HG03064 (cell line): ENCODE measurements around the gene LIN28B.
"Not testable (repeated sequence)": the region's sequence is repeated elsewhere in the genome, so short reads cannot be mapped to it uniquely, and the experiment has no call there.

Experiments used
- ATAC-seq: cut with Tn5 transposase; IDR thresholded peaks from one replicate; pipeline ENCODE4 v1.9.1; 2021; ENCODE audit warnings: low read depth; ENCODE audit not compliant: unreplicated experiment

LIN28B gene, protein sequence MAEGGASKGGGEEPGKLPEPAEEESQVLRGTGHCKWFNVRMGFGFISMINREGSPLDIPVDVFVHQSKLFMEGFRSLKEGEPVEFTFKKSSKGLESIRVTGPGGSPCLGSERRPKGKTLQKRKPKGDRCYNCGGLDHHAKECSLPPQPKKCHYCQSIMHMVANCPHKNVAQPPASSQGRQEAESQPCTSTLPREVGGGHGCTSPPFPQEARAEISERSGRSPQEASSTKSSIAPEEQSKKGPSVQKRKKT

DNA sequence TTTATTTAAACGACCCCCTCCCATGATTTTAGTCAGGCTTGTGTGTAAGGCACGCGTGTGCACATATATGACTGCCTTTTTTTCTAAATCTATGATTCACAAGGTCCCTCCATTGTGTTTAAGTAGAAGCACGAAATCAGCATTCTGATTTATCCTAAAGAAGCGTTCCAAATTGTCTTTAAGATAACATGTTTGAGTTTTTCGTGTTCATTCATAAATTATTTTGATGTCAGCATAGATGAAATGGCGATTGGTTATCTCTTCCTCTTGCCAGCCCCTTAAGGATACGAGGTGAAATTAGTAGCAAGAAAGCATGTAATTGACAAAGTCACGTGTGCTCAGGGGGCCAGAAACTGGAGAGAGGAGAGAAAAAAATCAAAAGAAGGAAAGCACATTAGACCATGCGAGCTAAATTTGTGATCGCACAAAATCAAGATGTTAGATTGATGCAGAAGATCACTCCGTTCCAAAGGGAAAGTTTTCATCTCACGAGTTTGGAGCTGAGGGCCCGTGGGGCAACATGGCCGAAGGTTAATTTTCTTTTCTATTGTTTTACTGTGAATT, at the start of gene LIN28B:
Gene LIN28B (plus strand): TSS at position 377 of the 564 bp plus-strand sequence. CDS start 144 bp downstream, at position 521.
- no peak for ATAC-seq

DNA sequence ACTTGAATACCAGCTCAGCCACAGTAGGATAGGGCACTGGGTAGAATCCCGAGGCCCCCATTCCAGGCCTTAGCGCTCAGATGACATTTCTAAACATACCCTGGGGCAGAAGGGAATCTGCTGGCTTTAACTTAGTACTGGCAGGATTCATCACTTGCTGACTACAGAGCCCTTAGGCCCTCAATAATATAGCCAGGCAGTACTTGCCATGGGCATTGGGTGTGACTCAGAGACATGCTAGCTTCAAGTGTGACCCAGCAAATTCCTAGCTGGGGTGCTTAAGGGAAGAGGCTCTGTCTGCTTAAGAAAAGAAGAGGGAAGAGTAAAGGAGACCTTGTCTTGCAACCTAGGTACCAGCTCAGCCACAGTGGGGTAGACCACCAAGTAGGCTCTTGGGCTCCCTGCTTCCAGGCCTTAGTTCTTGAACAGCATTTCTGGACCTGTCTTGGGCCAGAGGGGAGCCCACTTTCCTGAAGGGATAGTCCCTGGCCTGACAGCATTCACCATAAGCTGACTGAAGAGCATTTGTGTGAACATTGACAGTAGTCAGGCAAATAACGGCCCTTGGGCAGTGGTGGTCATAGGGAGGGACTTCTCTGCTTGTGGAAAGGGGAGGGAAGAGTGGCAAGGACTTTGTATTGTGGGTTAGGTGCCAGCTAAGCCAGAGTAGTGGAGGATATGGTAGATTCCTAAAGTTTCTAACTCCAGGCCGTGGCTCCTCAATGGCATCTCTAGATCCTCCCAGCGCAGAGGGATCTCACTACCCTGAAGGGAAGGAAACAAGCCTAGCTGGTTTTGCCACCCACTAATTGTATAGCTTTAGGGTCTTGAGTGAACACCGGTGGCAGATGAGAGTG, 48.6 kb upstream of the LIN28B start:
- ATAC-seq = no peak

DNA sequence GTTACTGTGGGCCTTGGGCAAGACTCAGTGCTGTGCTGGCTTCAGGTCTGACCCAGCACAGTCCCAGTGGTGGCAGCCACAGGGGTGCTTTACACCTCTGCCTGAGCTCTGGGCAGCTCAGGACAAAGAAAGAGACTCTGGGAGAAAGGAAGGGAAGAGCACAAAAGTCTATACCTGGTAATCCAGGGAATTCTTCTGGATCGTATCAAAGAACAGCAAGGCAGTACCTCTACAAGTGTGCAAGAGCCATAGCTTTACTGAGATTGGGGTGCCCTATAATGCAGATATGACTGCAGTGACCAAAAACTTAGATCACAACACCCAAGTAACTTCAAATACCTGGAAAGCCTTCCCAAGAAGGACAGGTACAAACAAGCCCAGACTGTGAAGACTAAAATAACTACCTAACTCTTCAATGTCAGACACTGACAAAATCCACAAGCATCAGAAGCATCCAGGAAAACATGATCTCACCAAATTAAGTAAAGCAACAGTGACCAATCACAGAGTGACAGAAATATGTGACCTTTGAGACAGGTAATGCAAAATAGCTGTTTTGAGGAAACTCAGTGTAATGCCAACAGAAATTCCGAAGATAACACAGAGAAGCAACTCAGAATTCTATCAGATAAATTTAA, 47.9 kb upstream of the LIN28B start:
- ATAC-seq = no peak

DNA sequence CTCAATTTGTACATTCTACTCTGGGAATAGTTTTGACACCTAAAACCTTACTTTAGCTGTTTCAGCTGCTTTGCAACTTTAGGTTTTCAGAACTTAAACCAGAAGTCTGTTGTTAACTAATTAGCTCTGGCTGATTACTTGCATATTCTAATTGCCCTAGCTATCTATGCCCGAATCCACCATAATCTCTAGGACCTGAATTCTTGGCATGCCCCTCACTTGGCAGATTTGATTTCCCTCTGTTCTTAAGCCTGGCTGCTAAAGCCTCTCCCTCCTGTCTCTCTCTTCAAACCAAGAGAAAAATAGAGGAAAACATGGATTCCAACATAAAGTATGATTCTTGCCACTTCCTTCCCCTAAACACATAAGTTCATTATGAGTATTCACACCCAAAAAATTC, 35.0 kb upstream of the LIN28B start:
- no peak for ATAC-seq

DNA sequence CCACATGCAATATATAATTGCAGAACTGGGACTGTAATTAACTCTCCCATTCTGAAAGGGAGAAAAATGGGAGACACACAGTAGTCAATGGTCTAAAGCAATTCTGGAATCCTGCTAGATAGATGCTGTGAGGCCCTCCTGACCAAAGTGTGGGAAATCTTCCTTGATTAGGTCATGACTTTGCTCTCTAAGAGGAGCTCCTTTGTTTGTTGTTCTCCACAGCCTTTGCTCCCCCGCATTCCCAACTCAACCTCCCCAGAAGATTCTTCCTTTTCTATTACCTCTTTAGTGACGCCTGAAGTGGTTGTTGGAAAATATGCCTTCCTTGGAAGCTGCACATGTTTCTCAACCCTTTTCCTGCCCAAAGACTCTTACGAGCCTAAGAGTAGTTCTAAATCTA, 28.8 kb upstream of the LIN28B start:
- no peak for ATAC-seq

DNA sequence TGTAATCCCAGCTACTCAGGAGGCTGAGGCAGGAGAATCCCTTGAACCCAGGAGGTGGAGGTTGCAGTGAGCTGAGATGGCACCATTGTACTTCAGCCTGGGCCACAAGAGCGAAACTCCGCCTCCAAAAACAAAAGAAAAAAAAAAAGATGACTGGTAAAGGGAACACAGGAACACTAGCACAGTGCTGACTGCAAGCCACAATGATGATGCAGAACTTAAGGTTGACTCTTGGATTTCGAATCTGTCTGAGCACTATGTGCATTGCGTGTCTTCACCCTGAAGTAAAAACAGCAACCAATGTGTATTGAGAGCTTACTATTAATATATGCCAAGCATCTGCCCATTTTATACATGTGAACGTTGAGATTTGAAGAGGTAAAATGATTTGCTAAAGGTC, 27.6 kb upstream of the LIN28B start:
- ATAC-seq = no peak

DNA sequence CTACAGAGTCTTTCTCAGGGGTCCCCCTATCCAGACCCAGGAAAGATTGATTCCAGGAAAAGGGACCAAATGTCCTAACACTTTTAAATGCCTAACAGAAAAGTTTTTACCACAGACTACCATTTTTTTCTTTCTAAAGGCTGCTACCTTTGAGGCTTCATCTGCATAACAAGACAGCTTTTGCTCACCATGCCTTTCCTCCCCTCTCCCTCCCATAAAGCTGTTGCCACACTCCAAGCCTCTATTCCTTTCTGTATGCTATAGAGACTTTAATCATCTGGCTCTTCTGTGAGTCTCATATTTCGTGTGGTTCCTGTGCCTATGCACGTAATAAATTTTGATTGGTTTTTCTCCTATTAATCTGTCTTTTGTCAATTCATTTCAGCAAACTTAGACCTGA, 26.0 kb upstream of the LIN28B start:
- no peak for ATAC-seq

DNA sequence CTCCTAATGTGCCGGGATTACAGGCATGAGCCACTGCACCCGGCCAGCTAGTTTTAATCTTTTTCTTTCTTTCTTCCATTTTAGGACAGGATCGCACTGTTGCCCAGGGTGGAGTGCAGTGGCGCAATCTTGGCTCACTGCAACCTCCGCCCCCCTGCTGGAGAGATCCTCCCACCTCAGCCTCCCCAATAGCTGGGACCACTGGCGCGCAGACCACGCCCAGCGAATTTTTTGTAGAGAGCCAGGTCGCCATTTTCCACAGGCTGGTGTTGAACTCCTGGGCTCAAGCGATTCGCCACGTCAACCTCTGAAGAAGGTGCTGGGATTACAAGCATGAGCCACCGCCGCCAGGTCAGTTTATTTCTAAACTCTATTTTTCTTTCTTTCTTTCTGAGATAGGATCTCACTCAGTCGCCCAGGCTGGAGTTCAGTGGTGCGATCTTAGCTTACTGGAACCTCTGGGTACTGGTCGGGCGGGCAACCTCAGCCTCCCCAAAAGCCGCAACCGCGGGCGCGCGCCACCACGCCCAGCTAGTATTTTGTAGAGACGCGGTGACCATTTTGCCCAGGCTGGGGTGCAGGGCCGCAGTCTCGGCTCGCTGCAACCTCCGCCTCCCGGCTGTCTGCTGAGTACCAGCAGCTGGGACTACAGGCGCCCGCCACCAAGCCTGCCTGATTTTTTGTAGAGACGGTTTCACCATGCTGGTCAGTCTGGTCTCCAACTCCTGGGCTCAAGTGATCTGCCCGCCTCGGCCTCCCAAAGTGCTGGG, 20.0 kb upstream of the LIN28B start:
- ATAC-seq = no peak

DNA sequence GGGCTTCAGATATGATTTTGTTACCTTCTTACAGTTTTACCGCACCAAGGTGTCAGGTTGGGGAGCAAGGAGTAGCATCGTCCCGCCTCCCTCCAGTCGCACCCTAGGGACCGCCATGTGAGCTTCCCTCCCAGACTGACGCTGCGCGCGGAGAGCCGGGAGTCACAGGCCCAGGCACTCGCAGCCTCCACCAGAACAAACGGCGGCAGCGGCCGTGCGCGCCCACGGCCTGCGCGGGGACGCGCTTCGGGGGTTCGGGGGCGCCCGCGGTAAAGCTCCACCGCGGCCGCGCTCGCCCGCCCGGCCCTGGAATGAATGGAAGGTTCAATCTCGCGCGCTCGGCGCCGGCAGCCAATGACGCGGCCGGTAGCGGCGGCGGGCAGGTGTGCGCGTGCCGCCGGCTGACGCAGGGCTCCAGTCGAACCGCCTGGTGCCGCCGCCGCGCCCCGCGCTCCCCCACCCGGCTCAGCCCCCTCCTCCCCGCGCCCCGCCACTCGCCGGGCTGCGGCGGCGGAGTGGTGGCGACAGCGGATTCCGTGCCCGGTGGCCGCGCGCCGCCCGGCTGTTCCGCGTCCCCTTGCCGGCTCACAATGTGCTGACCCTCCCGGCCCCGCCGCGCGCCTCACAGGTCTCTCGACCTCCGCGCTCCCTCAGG, 16.5 kb upstream of the LIN28B start:
- no peak for ATAC-seq

DNA sequence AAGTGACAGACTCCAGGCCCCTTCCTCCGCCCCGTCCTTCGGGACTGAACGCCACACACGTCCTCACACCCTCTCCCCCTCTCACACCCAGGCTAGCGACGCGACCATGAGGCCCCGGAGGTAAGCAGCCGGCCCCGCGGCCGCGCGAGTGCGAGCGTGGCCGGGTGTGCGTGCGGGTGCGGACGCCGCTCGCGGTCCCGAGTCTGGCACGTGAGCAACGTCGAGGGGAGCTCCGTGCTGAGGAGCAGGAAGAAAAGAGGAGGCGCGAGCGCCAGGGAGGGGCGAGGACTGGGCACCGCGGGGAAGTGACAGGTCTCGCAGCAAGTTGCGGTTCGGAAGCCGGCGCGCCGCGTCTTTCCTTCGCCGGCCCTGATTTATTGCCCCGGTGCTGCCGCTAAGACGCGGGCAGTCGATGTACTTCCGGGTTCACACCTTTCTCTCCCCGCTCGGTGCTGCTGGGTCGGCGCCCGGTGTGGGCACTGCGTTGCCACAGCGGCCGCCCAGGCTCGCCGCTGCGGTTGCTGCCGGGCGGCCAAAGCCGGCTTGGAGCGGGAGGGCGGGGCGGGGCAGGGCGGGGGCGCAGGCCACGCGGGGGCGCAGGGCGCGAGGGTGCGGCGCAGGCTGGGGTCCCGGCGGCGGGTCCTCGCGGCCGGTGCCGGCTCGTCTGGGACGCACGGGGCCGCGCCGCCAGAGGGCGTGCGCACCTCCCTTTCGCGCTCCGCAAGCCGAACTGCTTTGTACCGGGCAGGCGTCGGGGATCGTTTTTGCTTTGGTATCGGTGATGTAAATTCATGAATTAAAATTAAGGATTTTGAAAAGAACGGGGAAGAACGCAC, 15.8 kb upstream of the LIN28B start:
- ATAC-seq = no peak

DNA sequence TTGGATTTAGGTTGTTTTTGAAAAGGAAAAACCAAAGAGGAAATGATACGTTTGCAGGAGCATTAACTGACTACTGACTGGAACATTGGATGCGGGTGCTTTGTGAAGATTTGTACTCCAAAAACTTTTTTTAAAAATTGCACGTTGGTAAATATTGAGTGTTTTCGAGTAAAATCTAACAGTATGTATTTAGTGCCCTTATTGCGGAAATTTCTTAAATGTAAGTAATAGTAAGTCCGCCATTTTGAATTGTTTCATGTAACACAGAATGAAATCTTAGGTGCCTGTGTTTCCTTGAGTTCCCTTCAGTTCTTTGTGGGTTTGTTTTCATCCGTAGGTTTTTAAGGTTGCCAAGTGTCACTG, 15.2 kb upstream of the LIN28B start:
- no peak for ATAC-seq

DNA sequence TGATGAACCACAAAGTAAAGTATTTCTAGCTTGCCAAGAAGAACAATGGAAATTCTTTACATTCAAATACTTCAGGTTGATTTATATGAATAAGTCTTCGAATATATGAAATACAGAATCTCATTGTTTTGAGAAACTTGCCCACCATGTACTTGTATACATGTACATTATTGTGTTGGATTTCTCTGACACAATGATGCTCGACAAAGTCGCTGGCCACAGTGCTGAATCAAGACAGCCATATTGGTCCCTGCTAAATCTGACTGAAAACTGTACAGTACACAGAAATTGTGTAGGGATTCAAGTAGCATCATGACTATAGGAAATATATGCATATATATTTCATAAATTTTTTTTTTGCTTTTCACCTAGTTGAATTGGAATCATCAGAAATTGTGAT, 13.1 kb upstream of the LIN28B start:
- ATAC-seq = no peak

DNA sequence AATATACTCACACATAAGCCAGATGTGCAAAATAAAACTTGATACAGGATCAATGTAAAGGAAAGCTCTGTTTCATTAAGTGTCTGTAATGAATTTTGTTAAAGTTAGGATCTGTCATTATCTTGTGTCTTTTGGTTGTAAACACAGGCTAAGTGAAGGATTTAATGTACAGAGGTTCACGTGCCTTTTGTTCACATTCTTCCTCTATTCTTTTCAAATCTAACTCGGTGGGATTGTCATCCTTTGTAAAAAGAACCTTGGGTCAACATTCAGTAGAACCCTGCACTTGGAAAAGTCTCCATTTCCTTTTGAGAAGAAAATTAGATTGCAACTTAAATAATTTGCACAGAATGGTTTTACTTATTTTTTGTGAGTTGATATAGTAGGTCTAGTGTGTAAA, 7.7 kb upstream of the LIN28B start:
- ATAC-seq = no peak

DNA sequence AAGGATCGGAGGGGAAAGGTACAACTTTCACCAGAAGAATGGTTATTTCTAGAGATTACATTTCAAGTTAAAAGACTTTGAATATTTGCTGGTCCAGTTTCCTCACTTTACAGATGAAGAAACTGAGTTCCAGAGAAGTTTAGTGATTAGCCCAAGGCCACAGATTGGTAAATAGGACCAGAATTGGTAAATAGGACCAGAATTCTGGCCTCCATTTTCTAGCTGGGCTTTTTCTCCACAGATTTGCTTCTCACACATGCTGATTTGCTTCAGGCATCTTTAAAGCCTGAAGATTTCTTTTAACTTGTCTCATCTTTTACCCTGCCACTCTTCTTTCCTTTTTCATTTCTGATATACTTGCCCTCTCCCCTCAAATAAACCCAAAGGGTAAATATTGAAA, 5.2 kb upstream of the LIN28B start:
- no peak for ATAC-seq

DNA sequence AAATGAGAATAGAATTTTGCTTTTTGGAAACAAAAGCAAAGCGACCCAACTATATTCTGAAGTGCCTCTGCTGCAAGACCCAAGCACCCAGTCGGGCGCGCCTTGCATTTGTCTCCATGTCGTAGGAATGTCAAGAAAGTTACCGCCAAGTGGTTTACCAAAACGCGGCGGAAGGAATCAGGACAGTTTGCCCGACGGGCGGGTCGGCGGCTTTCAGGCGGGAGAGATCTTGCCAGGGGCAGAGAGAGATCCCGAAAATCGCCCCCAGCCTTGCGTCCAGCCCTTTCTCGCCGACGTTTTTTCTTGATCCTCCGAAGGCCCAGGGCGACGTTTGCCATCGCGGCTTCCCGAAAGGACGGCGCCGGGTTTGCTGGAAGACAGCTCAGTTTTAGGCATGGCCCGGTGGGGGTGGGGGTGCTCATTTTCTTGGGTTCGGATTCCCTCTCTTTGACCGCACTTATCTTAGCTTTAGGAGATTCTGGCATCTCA, 4.0 kb upstream of the LIN28B start:
- ATAC-seq = no peak

DNA sequence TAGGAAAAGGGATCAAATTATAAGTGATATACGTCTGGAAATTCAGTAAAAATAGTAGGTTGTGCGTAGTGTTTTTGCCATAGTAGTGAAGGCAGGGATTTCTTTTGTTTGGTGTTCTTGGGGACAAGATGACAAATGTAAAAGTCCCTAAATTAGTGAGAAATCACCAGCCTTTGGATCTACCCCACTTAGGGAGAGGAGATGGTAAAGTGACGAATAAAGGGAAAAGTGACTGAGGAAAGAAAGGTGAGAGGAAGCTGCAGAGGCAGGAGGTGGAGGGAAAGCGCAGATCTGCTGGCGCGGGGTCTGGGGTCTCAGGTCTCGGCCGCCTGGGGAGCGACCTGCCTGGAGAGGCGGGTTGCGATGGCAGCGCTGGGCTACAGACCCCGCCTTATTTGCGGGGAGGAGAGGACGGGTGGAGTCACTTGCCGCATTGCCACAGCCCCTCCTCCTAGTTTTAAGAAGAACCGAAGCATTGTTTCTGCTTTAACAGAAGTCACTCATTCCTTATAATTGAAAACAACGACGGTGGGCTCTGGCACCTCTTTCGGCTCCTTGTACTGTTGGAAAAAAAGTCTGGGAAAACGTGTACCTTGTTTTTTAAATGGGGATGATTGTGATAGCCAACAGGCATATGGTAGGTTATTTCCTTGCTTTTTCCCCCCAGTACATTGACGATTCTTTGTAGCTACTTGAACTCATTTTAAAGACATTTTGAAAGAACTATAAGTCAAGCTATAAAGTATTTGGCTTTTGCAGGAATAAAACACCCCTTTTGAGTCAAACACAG, 3.3 kb upstream of the LIN28B start:
- ATAC-seq = not testable (repeated sequence)

DNA sequence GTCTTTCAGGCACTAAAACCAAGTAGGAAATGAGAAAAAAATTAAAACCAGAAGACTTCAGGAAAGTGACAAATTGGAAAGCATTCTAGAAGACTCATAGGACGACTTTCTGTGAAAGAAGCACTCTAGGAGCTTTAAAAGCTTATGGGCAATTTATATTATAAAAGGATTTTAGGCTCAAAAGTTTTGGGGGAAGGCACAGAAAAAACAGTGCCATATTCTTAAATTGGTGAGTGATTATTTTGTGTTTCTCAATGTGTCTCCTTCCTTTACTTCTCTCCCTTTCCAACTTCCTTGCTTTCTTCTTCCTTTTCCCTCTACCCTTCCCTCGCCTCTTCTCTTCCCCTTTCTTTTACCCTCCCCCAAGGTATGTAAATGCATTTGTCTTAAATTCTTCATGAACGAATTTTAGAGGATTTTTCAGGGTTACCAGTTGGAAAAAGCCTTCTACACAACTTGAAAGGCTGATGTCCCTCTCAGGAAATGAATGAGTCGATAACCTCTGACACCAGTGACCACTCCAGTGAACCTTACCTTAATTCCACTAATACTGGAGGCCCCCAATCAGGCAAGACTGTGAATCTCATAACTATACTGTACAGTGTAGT, 2.6 kb upstream of the LIN28B start:
- no peak for ATAC-seq

DNA sequence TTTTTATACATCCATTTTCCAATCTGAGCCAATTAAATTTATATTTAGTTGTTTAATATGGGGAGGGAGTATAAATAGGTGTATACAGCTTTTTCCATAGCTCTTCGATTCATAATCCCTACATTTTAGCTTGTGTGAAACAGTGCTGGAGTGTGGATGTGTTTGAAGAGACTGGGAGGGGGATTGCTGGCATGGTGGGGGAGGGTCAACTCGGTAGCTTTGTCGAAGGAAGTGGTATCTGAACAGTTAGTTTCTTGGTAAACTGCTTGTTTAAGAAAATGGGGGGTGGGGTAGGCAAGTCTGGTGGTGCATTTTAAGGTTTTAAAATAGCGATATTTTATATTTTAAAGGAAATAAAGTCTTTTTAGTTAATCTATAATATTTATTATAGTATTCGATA, 1.4 kb upstream of the LIN28B start:
- ATAC-seq = no peak
